GM21723 (cell line): ENCODE data around the gene PLEKHA6.
"Not testable (repeated sequence)": the region's sequence is repeated elsewhere in the genome, so short reads cannot be mapped to it uniquely, and the experiment has no call there.

ENCODE experiments used
- ATAC-seq: cut with Tn5 transposase; IDR thresholded peaks from one replicate; pipeline ENCODE4 v1.9.1; 2021; ENCODE audit warnings: mild to moderate bottlenecking, moderate library complexity; ENCODE audit not compliant: unreplicated experiment

The PLEKHA6 gene

GRCh38 chr1:204337036-204337429 is 22.7 kb downstream of the PLEKHA6 start:
- ATAC-seq, result no peak

DNA sequence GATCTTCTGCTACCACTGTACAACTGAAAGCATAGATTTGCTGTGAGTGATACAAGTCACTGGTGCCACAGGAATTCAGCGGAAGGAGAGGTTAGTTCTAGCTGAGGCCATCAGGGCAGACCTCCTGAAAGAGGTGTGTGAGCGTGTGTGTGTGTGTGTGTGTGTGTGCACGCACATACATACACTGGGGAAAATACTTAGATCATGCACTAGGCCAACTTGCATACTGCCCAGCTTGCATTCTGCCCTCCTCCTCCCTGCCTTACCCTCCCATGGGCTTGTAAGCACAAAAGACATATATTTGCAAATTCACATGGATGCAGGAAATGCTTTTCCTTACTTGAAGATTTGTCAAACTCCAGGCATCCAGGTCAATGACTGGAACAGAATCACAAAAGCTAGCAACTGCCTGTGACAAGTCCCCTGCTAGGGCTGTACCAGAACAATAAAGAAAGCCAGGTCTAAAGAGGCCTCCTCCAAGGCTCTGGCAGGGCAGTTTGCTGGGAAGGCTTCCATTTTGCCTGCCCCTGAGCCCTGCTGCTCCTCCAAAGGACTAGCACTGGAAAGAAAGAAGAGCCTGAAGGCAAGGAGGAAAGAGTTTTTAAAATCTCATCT is 23.2 kb downstream of the PLEKHA6 start:
- no peak for ATAC-seq

DNA sequence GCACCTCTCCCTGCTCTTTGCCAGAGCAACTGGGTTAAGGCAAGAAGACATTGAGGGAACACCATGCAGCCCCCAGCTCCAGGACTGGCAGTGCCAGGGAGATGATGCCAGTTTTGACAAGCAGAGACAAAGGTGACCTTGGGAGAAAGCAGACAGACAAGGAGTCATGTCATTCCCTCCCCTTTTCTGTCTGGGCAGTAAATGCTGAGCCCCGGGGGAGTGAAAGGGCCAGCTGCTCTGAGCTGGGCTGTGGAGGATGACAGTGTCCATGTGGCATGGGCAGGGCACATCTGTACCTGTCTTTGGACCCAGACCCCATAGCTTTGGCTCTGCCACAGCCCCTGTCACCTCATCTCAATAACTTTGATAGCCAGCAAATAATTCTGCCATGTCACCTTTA is 24.2 kb downstream of the PLEKHA6 start:
- ATAC-seq, result no peak

DNA sequence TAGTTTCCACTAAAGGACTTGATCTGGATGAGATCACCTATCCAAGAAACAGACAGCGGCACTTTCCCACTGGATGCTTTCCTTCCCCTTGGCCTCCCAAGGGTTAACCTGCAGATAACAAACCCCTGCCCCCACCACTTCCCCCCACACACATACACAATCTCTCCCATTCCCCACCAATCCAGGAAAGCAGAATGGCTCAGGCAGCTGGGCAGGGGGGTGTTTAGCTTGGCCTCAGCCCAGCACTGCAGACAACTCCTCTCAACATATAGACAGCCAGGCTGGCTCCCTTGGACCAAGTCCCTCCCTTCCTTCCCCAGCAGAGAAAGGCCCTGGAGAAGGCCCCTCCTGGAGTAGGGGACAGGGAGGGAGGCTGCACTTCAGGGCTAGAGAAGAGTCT is 24.6 kb downstream of the PLEKHA6 start:
- no peak for ATAC-seq

DNA sequence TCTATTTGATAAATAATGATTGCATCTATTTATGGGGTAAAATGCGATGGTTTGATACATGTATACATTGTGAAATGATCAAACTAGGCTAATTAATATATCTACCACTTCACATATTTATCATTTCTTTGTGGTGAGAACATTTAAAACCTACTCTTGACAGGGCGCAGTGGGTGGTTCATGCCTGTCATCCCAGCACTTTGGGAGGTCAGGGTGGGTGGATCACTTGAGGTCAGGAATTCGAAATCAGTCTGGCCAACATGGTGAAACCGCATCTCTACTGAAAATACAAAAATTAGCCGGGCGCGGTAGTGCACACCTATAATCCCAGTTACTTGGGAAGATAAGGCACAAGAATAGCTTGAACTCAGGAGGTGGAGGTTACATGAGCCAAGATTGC is 25.3 kb downstream of the PLEKHA6 start:
- no peak for ATAC-seq

GRCh38 chr1:204333427-204333826 is 26.3 kb downstream of the PLEKHA6 start:
- ATAC-seq, result no peak

DNA sequence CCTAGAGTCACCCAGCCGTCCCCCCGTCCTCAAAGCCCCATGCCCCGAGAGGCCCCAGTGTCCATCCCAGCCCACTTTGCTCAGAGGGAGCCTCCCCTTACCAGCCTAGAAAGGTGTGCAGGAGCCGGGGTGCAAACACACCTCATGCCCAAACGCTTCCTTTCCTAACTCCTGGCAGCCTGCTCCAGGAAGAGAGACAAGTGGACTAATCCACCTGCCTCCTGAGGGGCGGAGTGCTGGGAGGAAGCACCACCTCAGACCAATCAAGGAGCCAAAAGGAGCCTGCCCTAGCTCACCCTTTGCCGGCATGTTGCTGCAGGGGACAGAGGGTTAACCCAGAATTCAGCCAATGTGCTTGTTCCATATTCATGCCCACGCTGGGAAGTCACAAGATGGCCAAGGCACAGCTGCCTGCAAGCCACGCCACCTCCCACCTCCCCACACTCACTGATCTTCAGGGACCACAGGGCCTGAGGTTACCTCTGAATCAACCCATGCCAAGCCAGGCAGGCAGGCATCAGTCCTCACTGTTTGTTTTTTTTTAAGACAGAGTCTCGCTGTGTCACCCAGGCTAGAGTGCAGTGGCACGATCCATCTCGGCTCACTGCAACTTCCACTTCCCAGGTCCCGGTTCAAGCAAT is 27.8 kb downstream of the PLEKHA6 start:
- ATAC-seq, result no peak

DNA sequence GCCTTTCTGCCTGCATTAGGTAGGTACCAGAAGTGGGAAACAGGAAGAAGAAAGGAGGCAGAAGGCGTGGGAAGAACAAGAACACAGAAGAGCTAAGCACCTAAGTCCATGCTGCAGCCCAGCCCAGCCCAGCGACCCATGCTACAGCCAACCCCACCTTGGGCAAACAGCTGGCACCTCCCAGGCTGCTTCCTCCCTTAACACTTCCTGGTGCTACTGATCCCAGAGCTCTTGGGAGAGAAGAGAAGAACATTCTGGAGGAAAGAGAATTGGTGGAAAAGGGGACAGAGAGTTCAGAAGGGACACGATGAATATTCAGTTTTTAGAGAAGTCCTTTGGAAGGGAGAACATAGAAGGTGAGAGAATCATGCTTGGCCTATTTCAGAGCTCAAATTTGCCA is 28.5 kb downstream of the PLEKHA6 start:
- ATAC-seq, result no peak

DNA sequence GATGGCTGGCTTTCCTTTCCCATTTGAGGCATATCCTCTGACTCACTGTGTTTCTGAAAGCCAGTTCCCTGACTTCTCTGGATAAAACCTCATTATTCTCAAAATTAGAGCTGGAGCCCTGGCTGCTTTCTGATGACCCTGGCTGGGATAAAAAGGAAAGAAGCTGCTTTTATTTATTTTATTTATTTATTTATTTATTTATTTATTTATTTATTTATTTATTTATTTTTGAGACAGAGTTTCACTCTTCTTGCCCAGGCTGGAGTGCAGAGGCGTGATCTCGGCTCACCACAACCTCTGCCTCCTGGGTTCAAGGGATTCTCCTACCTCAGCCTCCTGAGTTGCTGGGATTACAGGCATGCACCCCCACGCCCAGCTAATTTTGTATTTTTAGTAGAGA is 31.9 kb downstream of the PLEKHA6 start:
- not testable (repeated sequence) for ATAC-seq

GRCh38 chr1:204327359-204327758 is 32.4 kb downstream of the PLEKHA6 start:
- no peak for ATAC-seq

GRCh38 chr1:204326771-204327300 is 32.9 kb downstream of the PLEKHA6 start:
- no peak for ATAC-seq

DNA sequence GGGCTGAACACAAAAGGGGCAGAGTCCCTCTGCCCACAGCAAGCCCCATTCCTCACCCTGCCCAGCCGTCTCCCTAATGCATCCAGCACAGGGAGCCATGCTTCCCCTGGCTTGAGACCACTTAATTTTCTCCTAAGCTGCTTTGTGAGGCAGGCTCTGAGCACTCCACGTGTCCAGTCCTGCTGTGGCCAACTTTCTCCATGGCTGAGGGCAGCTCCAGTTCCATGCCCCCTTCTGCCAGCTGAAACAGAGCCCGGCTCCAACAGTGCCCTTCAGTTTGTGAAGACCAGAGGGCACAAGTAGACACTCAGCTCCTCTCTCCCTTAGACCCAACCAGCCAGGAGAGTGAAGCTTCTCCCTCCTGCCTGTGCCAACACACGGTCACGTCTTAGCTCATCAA is 33.8 kb downstream of the PLEKHA6 start:
- ATAC-seq, result no peak

DNA sequence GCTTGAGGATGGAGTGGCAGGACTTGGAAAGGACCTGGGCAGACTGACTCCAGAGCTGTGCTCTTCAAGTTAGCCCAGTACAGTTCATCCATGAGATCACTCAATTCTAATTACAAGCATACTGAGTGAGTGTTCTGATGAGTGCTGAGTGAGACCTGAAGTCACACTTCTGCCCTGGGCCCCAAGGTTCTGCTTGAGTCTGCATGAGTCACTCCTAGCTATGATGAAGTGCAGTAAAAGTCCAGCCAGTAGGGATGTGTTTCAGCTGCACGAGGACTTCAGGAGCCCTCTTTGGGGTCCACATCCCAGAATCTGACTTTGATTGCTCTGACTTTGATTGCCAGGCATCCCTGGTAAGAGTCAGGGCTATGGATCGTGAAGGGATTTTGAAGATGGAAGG is 35.8 kb downstream of the PLEKHA6 start:
- ATAC-seq, result no peak

GRCh38 chr1:204322339-204322868 is 37.3 kb downstream of the PLEKHA6 start:
- ATAC-seq, result no peak

DNA sequence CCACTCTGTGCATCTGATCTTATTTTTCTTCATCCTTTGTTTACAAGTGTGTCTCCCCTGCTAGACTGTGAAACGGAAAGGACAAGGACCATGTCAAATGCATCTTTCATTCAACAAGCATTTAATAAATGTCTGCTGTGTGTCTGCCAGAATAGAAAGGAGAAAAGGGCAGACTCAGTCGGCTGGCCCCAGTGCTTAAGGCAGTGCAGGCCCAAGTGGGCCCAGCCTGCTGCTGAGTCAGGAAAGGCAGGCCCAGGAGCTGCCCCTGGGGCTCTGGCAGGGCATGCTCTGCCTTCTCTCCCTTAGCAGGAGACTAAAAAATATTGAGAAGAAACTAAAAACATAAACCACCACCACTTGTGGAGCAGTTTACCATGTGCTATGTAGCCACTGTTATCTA is 38.1 kb downstream of the PLEKHA6 start:
- no peak for ATAC-seq

- no peak for ATAC-seq
Measured at GRCh38 chr1:204321051-204321450, 38.7 kb downstream of the PLEKHA6 start.

GRCh38 chr1:204320382-204320804 is 39.3 kb downstream of the PLEKHA6 start:
- ATAC-seq, result no peak

- no peak for ATAC-seq
Measured at GRCh38 chr1:204319462-204319861, 40.3 kb downstream of the PLEKHA6 start.

GRCh38 chr1:204319027-204319426 is 40.7 kb downstream of the PLEKHA6 start:
- no peak for ATAC-seq

GRCh38 chr1:204318324-204318723 is 41.4 kb downstream of the PLEKHA6 start:
- ATAC-seq, result no peak

GRCh38 chr1:204317170-204317569 is 42.6 kb downstream of the PLEKHA6 start:
- no peak for ATAC-seq

GRCh38 chr1:204316164-204316563 is 43.6 kb downstream of the PLEKHA6 start:
- no peak for ATAC-seq
